CD14-positive monocyte (primary cell): ENCODE measurements around the gene S100A6. TPM values are rescaled to one million over a fixed set of nuclear protein-coding genes. Genes with fewer than 3 reads are reported as not detected.

ENCODE experiments used
- DNase-seq, 3 donors: peaks; one replicate each; pipeline ENCODE4 v3.0.0-alpha.2; 2011 to 2022
- H2AFZ ChIP-seq: 2 replicates; pipeline ENCODE4 v1.6.0; 2012; ENCODE audit warnings: mild to moderate bottlenecking, low read depth, low read length, inconsistent platforms; ENCODE audit not compliant: insufficient read depth, poor library complexity, severe bottlenecking
- H3K27ac ChIP-seq, 2 donors: 1 replicate in 1 of 2; 2 replicates in 1 of 2; pipeline ENCODE4 v1.5.1; 2012 to 2013; ENCODE audit warnings: low read length in 2 of 2, control low read depth in 1 of 2, inconsistent platforms in 1 of 2, low read depth in 1 of 2, mild to moderate bottlenecking in 1 of 2
- H3K27me3 ChIP-seq, 2 donors: one replicate each; pipeline versions ENCODE4 v1.6.0 to v1.6.1; 2011 to 2013; ENCODE audit warnings: low read length in 2 of 2; ENCODE audit not compliant: control insufficient read depth in 2 of 2, insufficient read depth in 2 of 2
- H3K36me3 ChIP-seq, 2 donors: replicated peaks in 1 of 2; 1 replicate in 1 of 2; 2 replicates in 1 of 2; pipeline versions ENCODE4 v1.5.1 to v1.6.1; 2012 to 2013; ENCODE audit warnings: low read length in 2 of 2, control low read depth in 1 of 2, inconsistent platforms in 1 of 2, mild to moderate bottlenecking in 1 of 2; ENCODE audit not compliant: insufficient read depth in 2 of 2, control insufficient read depth in 1 of 2
- H3K4me1 ChIP-seq, 2 donors: 1 replicate in 1 of 2; 2 replicates in 1 of 2; pipeline versions ENCODE4 v1.5.1 to v1.6.1; 2012 to 2013; ENCODE audit warnings: low read length in 2 of 2, control low read depth in 1 of 2, inconsistent platforms in 1 of 2, mild to moderate bottlenecking in 1 of 2, moderate library complexity in 1 of 2; ENCODE audit not compliant: insufficient read depth in 2 of 2, control insufficient read depth in 1 of 2
- H3K4me2 ChIP-seq: replicated peaks from 2 replicates; pipeline ENCODE3; 2012; ENCODE audit warnings: low read length, moderate library complexity, mild to moderate bottlenecking; ENCODE audit not compliant: poor library complexity, severe bottlenecking; ENCODE audit errors: extremely low read depth
- H3K4me3 ChIP-seq, 3 experiments: fragments of 200-600 bp in 1 of 3; sonication (generic) in 1 of 3; replicated peaks in 1 of 3; 1 replicate in 2 of 3; 2 replicates in 1 of 3; pipeline ENCODE4 v1.5.1; 2011 to 2013; ENCODE audit warnings: low read length in 3 of 3, mild to moderate bottlenecking in 3 of 3, control low read depth in 2 of 3, low read depth in 2 of 3, inconsistent platforms in 1 of 3, moderate library complexity in 1 of 3
- H3K79me2 ChIP-seq: 2 replicates; pipeline ENCODE4 v1.6.0; 2012; ENCODE audit warnings: mild to moderate bottlenecking, control low read depth, inconsistent platforms, low read length, moderate library complexity; ENCODE audit not compliant: insufficient read depth
- H3K9ac ChIP-seq: 2 replicates; pipeline ENCODE4 v1.6.0; 2017; ENCODE audit warnings: low read length, mild to moderate bottlenecking; ENCODE audit not compliant: insufficient read depth, poor library complexity, severe bottlenecking
- H3K9me3 ChIP-seq, 2 donors: replicated peaks in 1 of 2; 1 replicate in 1 of 2; 2 replicates in 1 of 2; pipeline versions ENCODE4 v1.5.1 to v1.6.1; 2012 to 2013; ENCODE audit warnings: low read length in 2 of 2, control low read depth in 1 of 2; ENCODE audit not compliant: control insufficient read depth in 1 of 2, insufficient read depth in 1 of 2
- H4K20me1 ChIP-seq: 2 replicates; pipeline ENCODE4 v1.6.0; 2012; ENCODE audit warnings: mild to moderate bottlenecking, low read length, control low read depth, moderate library complexity; ENCODE audit not compliant: insufficient read depth
- H3K27ac Mint-ChIP-seq, 7 donors: one replicate each; pipeline ENCODE4 v1.8.0; 2020; ENCODE audit warnings: mild to moderate bottlenecking in 7 of 7, mixed read lengths in 7 of 7, moderate library complexity in 6 of 7, inconsistent platforms in 2 of 7
- H3K27me3 Mint-ChIP-seq, 3 donors: one replicate each; pipeline ENCODE4 v1.8.0; 2021 to 2022; ENCODE audit warnings: low read depth in 3 of 3, mild to moderate bottlenecking in 3 of 3, mixed read lengths in 3 of 3, moderate library complexity in 3 of 3, inconsistent platforms in 1 of 3
- H3K36me3 Mint-ChIP-seq, 2 donors: one replicate each; pipeline ENCODE4 v1.8.0; 2020; ENCODE audit warnings: mixed read lengths in 2 of 2, inconsistent platforms in 1 of 2, mild to moderate bottlenecking in 1 of 2
- H3K4me1 Mint-ChIP-seq: one replicate; pipeline ENCODE4 v1.8.0; 2020; ENCODE audit warnings: mild to moderate bottlenecking, mixed read lengths
- H3K4me3 Mint-ChIP-seq, 2 donors: one replicate each; pipeline ENCODE4 v1.8.0; 2020; ENCODE audit warnings: mild to moderate bottlenecking in 2 of 2, mixed read lengths in 2 of 2, moderate library complexity in 1 of 2
- H3K9me3 Mint-ChIP-seq, 7 donors: one replicate each; pipeline ENCODE4 v1.8.0; 2020 to 2022; ENCODE audit warnings: mixed read lengths in 7 of 7, mild to moderate bottlenecking in 6 of 7, moderate library complexity in 6 of 7, inconsistent platforms in 2 of 7
- WGBS: methylation state at CpG from one replicate; pipeline ENCODE4 v1.1.5; 2013; ENCODE audit warnings: missing lambda C conversion rate; ENCODE audit not compliant: insufficient coverage; 5-methylcytosine and 5-hydroxymethylcytosine counted together
- intact Hi-C, 2 donors: fragments of 100-400 bp; cut with micrococcal nuclease; formaldehyde crosslinking; loops; one replicate each; pipeline versions ENCODE4 v1.15.0 to v1.15.1; 2023
- polyA plus RNA-seq, 3 donors: library from polyadenylated mRNA; depleted of rRNA in 1 of 3; unstranded in 2 of 3; stranded (reverse) in 1 of 3; fragments of 300-500 nt in 2 of 3; fragments of >200 nt in 1 of 3; fragmentation: Illumina TruSeq in 2 of 3; gene quantifications; 1 replicate in 2 of 3; 2 replicates in 1 of 3; pipeline ENCODE4 v1.2.3, GENCODE V29; 2012 to 2021
- TF ChIP-seq, protein P1 (sequence below): fragments of 200-600 bp; IDR thresholded peaks from one replicate; pipeline ENCODE4 v1.8.0; 2022; ENCODE audit warnings: antibody characterized with exemption, mild to moderate bottlenecking

Gene S100A6
- polyA plus RNA-seq, 3 donors, result 1,242 to 5,004 (median 4,414) TPM

DNA sequence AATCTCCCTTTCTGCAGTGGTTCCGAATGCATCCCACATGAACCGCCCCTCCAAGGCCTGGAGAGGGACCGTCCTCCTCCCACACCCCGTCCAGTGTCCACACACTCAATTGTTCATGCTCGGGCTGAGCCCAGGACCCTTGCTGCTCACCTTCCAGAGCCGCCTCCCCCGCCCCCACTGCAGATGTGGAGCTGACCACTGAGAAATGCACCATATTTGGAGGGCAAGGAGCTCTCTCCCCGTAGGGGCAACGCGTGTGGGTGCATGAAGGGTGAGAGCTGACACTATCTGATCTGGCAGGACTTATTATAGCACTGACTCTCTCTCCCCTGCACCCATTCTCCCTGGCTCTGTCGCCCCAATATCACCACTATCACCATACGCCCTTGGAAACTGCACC is 17.3 kb upstream of the S100A6 start:
- no peak overlapping the region for H3K9ac ChIP-seq
- Mint-ChIP-seq H3K36me3 (peaks cover 2 to 9% of the 10 kb centered on the region in 2 donors), H3K27me3 (peaks cover 0 to 3% (median 1%) of the 10 kb centered on the region in 3 donors), H3K27ac (peak overlapping the region in 4 of 7 donors; percentile 41 to 89 (median 54)), H3K9me3 (no peaks in the 10 kb centered on the region), H3K4me1 (peaks cover 68% of the 10 kb centered on the region), H3K4me3 (no peak overlapping the region)
- TF ChIP-seq, protein P1, sequence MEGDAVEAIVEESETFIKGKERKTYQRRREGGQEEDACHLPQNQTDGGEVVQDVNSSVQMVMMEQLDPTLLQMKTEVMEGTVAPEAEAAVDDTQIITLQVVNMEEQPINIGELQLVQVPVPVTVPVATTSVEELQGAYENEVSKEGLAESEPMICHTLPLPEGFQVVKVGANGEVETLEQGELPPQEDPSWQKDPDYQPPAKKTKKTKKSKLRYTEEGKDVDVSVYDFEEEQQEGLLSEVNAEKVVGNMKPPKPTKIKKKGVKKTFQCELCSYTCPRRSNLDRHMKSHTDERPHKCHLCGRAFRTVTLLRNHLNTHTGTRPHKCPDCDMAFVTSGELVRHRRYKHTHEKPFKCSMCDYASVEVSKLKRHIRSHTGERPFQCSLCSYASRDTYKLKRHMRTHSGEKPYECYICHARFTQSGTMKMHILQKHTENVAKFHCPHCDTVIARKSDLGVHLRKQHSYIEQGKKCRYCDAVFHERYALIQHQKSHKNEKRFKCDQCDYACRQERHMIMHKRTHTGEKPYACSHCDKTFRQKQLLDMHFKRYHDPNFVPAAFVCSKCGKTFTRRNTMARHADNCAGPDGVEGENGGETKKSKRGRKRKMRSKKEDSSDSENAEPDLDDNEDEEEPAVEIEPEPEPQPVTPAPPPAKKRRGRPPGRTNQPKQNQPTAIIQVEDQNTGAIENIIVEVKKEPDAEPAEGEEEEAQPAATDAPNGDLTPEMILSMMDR, result no peak
- H3K36me3 ChIP-seq, result no peaks in the 10 kb centered on the region
- H3K9me3 ChIP-seq, result no peaks in the 10 kb centered on the region
- no peak overlapping the region for H3K4me3 ChIP-seq
- H4K20me1 ChIP-seq, result no peaks in the 10 kb centered on the region
- DNase-seq, result no peak
- no peak overlapping the region for H3K4me2 ChIP-seq
- peaks cover 2% of the 10 kb centered on the region for H3K79me2 ChIP-seq
- 92% methylated on average over 2 of the region's 12 CpGs for WGBS
- peaks cover 63 to 72% of the 10 kb centered on the region in 2 donors for H3K4me1 ChIP-seq
- intact Hi-C loops, result no loop called here
- no peak overlapping the region for H2AFZ ChIP-seq
- H3K27me3 ChIP-seq, result no peaks in the 10 kb centered on the region
- H3K27ac ChIP-seq, result peak overlapping the region in 1 of 2 donors; percentile 75

- Histone ChIP-seq H3K9ac (no peak overlapping the region), H2AFZ (no peak overlapping the region), H3K9me3 (no peaks in the 10 kb centered on the region), H3K4me1 (peaks cover 71 to 80% of the 10 kb centered on the region in 2 donors), H4K20me1 (no peaks in the 10 kb centered on the region), H3K79me2 (peaks cover 5% of the 10 kb centered on the region), H3K27me3 (no peaks in the 10 kb centered on the region), H3K4me3 (no peak overlapping the region), H3K4me2 (no peak overlapping the region), H3K36me3 (no peaks in the 10 kb centered on the region), H3K27ac (no peak overlapping the region)
- peaks cover 0 to 3% (median 1%) of the 10 kb centered on the region in 3 donors for H3K27me3 Mint-ChIP-seq
- H3K27ac Mint-ChIP-seq, result peak overlapping the region in 1 of 7 donors; percentile 84
- no peak for DNase-seq
- H3K9me3 Mint-ChIP-seq, result no peaks in the 10 kb centered on the region
- intact Hi-C loops, result no loop called here
- peaks cover 2 to 9% of the 10 kb centered on the region in 2 donors for H3K36me3 Mint-ChIP-seq
- 97% methylated on average over 6 of the region's 8 CpGs for WGBS
- H3K4me1 Mint-ChIP-seq, result peaks cover 75% of the 10 kb centered on the region
- TF ChIP-seq, protein P1, result no peak
- no peak overlapping the region for H3K4me3 Mint-ChIP-seq
Measured at GRCh38 chr1:153552335-153552734, 16.5 kb upstream of the S100A6 start.
